ENCODE results near the gene S100A12.

DNA sequence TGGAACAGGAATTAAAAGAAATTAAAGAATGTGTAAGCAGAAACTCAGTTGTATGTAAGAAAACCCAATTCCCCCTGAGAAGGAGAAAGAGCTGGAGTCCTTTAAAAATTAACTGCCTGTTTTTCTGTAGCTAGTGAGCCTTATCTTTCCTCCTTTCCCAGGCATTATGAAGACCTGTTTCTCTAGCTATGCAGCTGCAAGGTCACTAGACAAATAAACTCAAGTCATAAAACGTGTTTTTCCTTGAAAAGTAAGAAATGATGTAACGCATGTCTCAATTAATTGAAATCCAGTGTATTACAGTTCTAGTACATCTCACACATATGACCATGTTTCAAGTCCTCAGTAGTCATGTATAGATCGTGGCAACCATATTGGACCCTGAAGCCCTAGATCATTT is 5.3 kb downstream of the S100A12 start:
- TF ChIP-seq, protein P1, sequence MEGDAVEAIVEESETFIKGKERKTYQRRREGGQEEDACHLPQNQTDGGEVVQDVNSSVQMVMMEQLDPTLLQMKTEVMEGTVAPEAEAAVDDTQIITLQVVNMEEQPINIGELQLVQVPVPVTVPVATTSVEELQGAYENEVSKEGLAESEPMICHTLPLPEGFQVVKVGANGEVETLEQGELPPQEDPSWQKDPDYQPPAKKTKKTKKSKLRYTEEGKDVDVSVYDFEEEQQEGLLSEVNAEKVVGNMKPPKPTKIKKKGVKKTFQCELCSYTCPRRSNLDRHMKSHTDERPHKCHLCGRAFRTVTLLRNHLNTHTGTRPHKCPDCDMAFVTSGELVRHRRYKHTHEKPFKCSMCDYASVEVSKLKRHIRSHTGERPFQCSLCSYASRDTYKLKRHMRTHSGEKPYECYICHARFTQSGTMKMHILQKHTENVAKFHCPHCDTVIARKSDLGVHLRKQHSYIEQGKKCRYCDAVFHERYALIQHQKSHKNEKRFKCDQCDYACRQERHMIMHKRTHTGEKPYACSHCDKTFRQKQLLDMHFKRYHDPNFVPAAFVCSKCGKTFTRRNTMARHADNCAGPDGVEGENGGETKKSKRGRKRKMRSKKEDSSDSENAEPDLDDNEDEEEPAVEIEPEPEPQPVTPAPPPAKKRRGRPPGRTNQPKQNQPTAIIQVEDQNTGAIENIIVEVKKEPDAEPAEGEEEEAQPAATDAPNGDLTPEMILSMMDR (IDR thresholded peaks at IDR 0.05; ENCODE audit: insufficient read depth, low read length): no peak
- no peak for TF ChIP-seq REST (IDR thresholded peaks at IDR 0.05; ENCODE audit: insufficient replicate concordance, low read depth)
- TF ChIP-seq POLR2AphosphoS5 (IDR thresholded peaks at IDR 0.05; ENCODE audit: low read depth): no peak
- no peak for TF ChIP-seq SPI1 (IDR thresholded peaks at IDR 0.05; ENCODE audit: borderline replicate concordance, low read depth)
- TF ChIP-seq GABPA (IDR thresholded peaks at IDR 0.05; ENCODE audit: low read depth): no peak

Data from HL-60 (cell line).